NOMO-1 treated with DMSO at 0.1 percent for 48 hours (cell line): ENCODE results near the gene ARID5B.

ENCODE experiments used
- DNase-seq: peaks from one replicate; lab custom pipeline; 2025; ENCODE audit not compliant: unreplicated experiment; lab: John Stamatoyannopoulos, UW

ARID5B gene

GRCh38 chr10:62085821-62086220 lies 184.3 kb downstream of the ARID5B start:
- no peak for DNase-seq

- no peak for DNase-seq
These were observed 185.8 kb downstream of the ARID5B start for GRCh38 chr10:62087329-62087728.

GRCh38 chr10:62088786-62089185 lies 187.3 kb downstream of the ARID5B start:
- no peak for DNase-seq

GRCh38 chr10:62092301-62093030 lies 191.0 kb downstream of the ARID5B start:
- DNase-seq: no peak

GRCh38 chr10:62093863-62094291 lies 192.4 kb downstream of the ARID5B start:
- no peak for DNase-seq

GRCh38 chr10:62095181-62096122 lies 194.0 kb downstream of the ARID5B start:
- peak; percentile 51 for DNase-seq

- no peak for DNase-seq
These were observed 194.9 kb downstream of the ARID5B start for GRCh38 chr10:62096256-62096933.

- no peak for DNase-seq
These were observed 197.0 kb downstream of the ARID5B start for GRCh38 chr10:62098278-62099121.

GRCh38 chr10:62099299-62099698 lies 197.8 kb downstream of the ARID5B start:
- peak; percentile 5 for DNase-seq

- DNase-seq: no peak
These were observed 202.4 kb downstream of the ARID5B start for GRCh38 chr10:62103857-62104256.

- DNase-seq: no peak
These were observed 205.5 kb downstream of the ARID5B start for GRCh38 chr10:62106929-62107519.

GRCh38 chr10:62108759-62109586 lies 207.5 kb downstream of the ARID5B start:
- DNase-seq: peak; percentile 34

GRCh38 chr10:62109587-62110293 lies 208.2 kb downstream of the ARID5B start:
- DNase-seq: peak; percentile 91

GRCh38 chr10:62112300-62112699 lies 210.8 kb downstream of the ARID5B start:
- no peak for DNase-seq

GRCh38 chr10:62112963-62113362 lies 211.5 kb downstream of the ARID5B start:
- no peak for DNase-seq

- DNase-seq: no peak
These were observed 212.2 kb downstream of the ARID5B start for GRCh38 chr10:62113680-62114079.

- no peak for DNase-seq
These were observed 213.8 kb downstream of the ARID5B start for GRCh38 chr10:62115321-62115720.

GRCh38 chr10:62115842-62116241 lies 214.3 kb downstream of the ARID5B start:
- no peak for DNase-seq

- DNase-seq: no peak
These were observed 215.4 kb downstream of the ARID5B start for GRCh38 chr10:62116896-62117295.
